ENCODE measurements around the gene MRLN.

Gene MRLN

DNA sequence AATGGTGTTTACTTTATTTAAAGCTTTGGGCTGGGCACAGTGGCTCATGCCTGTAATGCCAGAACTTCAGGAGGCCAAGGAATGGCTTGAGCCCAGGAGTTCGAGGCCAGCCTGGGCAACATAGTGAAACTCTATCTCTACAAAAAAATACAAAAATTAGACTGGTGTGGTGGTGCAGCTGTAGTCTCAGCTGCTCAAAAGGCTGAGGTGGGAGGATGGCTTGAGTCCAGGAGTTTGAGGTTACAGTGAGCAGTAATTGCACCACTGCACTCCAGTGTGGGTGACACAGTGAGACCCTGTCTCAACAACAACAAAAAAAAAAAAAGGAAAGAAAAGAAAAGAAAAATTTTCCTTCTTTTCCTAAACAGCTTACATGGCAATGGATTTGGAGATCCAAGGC lies 65.6 kb downstream of the MRLN start:
- Histone ChIP-seq H3K9me3 (ENCODE audit: control insufficient read depth in 1 of 2, low read length in 2 of 2) (no peaks in the 10 kb centered on the region), H3K4me1 (ENCODE audit: control insufficient read depth in 1 of 2, insufficient read depth in 2 of 2, low read length in 2 of 2) (no peaks in the 10 kb centered on the region), H3K36me3 (ENCODE audit: control insufficient read depth in 1 of 2, insufficient read depth in 2 of 2, low read length in 2 of 2) (no peaks in the 10 kb centered on the region), H3K27me3 (ENCODE audit: control insufficient read depth in 1 of 2, insufficient read depth in 2 of 2, low read length in 2 of 2) (no peaks in the 10 kb centered on the region), H3K9ac (ENCODE audit: low read depth in 1 of 2, low read length in 2 of 2) (no peak overlapping the region), H3K4me3 (ENCODE audit: low read depth in 1 of 2, low read length in 2 of 2) (no peak overlapping the region), H3K27ac (ENCODE audit: low read depth, low read length) (no peak overlapping the region)

All from duodenal mucosa (tissue), 2 donors.